Hindlimb muscle (tissue), 1 donor: ENCODE measurements around the gene NTN5. TPM values are rescaled to one million over a fixed set of nuclear protein-coding genes. Genes with fewer than 3 reads are reported as not detected.
"Not testable (repeated sequence)": the region's sequence is repeated elsewhere in the genome, so short reads cannot be mapped to it uniquely, and the experiment has no call there.

Experiments
- DNase-seq: peaks from one replicate; pipeline ENCODE4 v3.0.0-alpha.2; 2013
- polyA plus RNA-seq: library from polyadenylated mRNA; unstranded; fragments of 120-200 nt; gene quantifications from one replicate; pipeline ENCODE4 v1.2.1, GENCODE V29; 2013; ENCODE audit not compliant: insufficient read length

The NTN5 gene
- polyA plus RNA-seq = 0.72 TPM

- DNase-seq = no peak
Measured at GRCh38 chr19:48672994-48673393, at the start of gene NTN5. Gene NTN5 (minus strand): TSS chr19:48673017. CDS start chr19:48670986, 2,031 bp downstream.

GRCh38 chr19:48722196-48722708 is 49.4 kb upstream of the NTN5 start:
- no peak for DNase-seq

- peak; percentile 99 for DNase-seq
Measured at GRCh38 chr19:48720613-48721296, 47.9 kb upstream of the NTN5 start.

GRCh38 chr19:48720251-48720612 is 47.4 kb upstream of the NTN5 start:
- DNase-seq = no peak

GRCh38 chr19:48719263-48720171 is 46.7 kb upstream of the NTN5 start, which contains the start of gene MAMSTR:
Gene MAMSTR (minus strand): TSS chr19:48719725. CDS start chr19:48719031, 694 bp downstream.
- no peak for DNase-seq

GRCh38 chr19:48718711-48719231 is 46.0 kb upstream of the NTN5 start:
- no peak for DNase-seq

GRCh38 chr19:48718106-48718505 is 45.3 kb upstream of the NTN5 start:
- DNase-seq = not testable (repeated sequence)

- DNase-seq = peak; percentile 86
Measured at GRCh38 chr19:48716562-48717291, 43.9 kb upstream of the NTN5 start.

- no peak for DNase-seq
Measured at GRCh38 chr19:48715681-48716171, 42.9 kb upstream of the NTN5 start.

GRCh38 chr19:48714759-48715675 is 42.2 kb upstream of the NTN5 start:
- no peak for DNase-seq

GRCh38 chr19:48713864-48714755 is 41.3 kb upstream of the NTN5 start:
- DNase-seq = peak; percentile 100

GRCh38 chr19:48713041-48713863 is 40.4 kb upstream of the NTN5 start:
- no peak for DNase-seq

- no peak for DNase-seq
Measured at GRCh38 chr19:48711106-48711662, 38.4 kb upstream of the NTN5 start.

GRCh38 chr19:48708471-48708870 is 35.7 kb upstream of the NTN5 start:
- DNase-seq = no peak

GRCh38 chr19:48705431-48705830 is 32.6 kb upstream of the NTN5 start:
- DNase-seq = no peak

GRCh38 chr19:48703316-48703715 is 30.5 kb upstream of the NTN5 start:
- DNase-seq = no peak

- no peak for DNase-seq
Measured at GRCh38 chr19:48702701-48703100, 29.9 kb upstream of the NTN5 start.

- no peak for DNase-seq
Measured at GRCh38 chr19:48698046-48698445, 25.2 kb upstream of the NTN5 start.
